HUES6 (cell line): ENCODE data around the gene DCDC2.
"Not testable (repeated sequence)": the region's sequence is repeated elsewhere in the genome, so short reads cannot be mapped to it uniquely, and the experiment has no call there.

Experiments
- H3K27ac ChIP-seq: 2 replicates; pipeline ENCODE4 v1.7.0; 2013; ENCODE audit warnings: low read depth, mild to moderate bottlenecking, low read length, inconsistent platforms
- H3K27me3 ChIP-seq: 2 replicates; pipeline ENCODE4 v1.6.1; 2013; ENCODE audit warnings: low read length; ENCODE audit not compliant: control insufficient read depth, insufficient read depth
- H3K36me3 ChIP-seq: 2 replicates; pipeline ENCODE4 v1.6.1; 2013; ENCODE audit warnings: low read length; ENCODE audit not compliant: control insufficient read depth, insufficient read depth
- H3K4me1 ChIP-seq: 2 replicates; pipeline ENCODE4 v1.6.1; 2013; ENCODE audit warnings: low read length; ENCODE audit not compliant: control insufficient read depth, insufficient read depth
- H3K4me3 ChIP-seq: 2 replicates; pipeline ENCODE4 v1.5.1; 2013; ENCODE audit warnings: low read depth, low read length
- H3K9ac ChIP-seq: one replicate; pipeline ENCODE4 v1.6.1; 2013; ENCODE audit warnings: mild to moderate bottlenecking, low read length
- H3K9me3 ChIP-seq: 2 replicates; pipeline ENCODE4 v1.6.1; 2013; ENCODE audit warnings: low read depth, low read length; ENCODE audit not compliant: control insufficient read depth, insufficient read depth

The DCDC2 gene

GRCh38 chr6:24357336-24358218 lies at the start of gene DCDC2:
Gene DCDC2, minus strand, starts transcription at chr6:24358059. Its CDS starts 309 bp downstream, at chr6:24357750.
- Histone ChIP-seq H3K4me3 (peak within 1 kb of the TSS; percentile 57), H3K9me3 (no peaks in the 10 kb centered on the region), H3K9ac (peak within 1 kb of the TSS; percentile 70), H3K27ac (no peak within 1 kb of the TSS), H3K36me3 (no peaks in the 10 kb centered on the region), H3K27me3 (peaks cover 25% of the 10 kb centered on the region), H3K4me1 (peaks cover 7% of the 10 kb centered on the region)

GRCh38 chr6:24405262-24405661 lies 47.4 kb upstream of the DCDC2 start:
- H3K27me3 ChIP-seq = no peaks in the 10 kb centered on the region
- H3K27ac ChIP-seq = peak overlapping the region; percentile 95; the same call in 1 of the 2 replicates
- peaks cover 62% of the 10 kb centered on the region for H3K36me3 ChIP-seq
- H3K9ac ChIP-seq = peak overlapping the region; percentile 79
- no peaks in the 10 kb centered on the region for H3K9me3 ChIP-seq
- H3K4me3 ChIP-seq = peak overlapping the region; percentile 98
- H3K4me1 ChIP-seq = peaks cover 27% of the 10 kb centered on the region

GRCh38 chr6:24403501-24403824 lies 45.6 kb upstream of the DCDC2 start:
- Histone ChIP-seq H3K27ac (peak overlapping the region; percentile 95), H3K27me3 (no peaks in the 10 kb centered on the region), H3K4me1 (peaks cover 34% of the 10 kb centered on the region), H3K4me3 (peak overlapping the region; percentile 98), H3K9me3 (no peaks in the 10 kb centered on the region; the same call in 1 of the 2 replicates), H3K9ac (peak overlapping the region; percentile 99), H3K36me3 (peaks cover 44% of the 10 kb centered on the region)

- peaks cover 1% of the 10 kb centered on the region; the same call in 1 of the 2 replicates for H3K9me3 ChIP-seq
- peak within 1 kb of the TSS; percentile 98 for H3K4me3 ChIP-seq
- peak within 1 kb of the TSS; percentile 99 for H3K9ac ChIP-seq
- peaks cover 38% of the 10 kb centered on the region for H3K36me3 ChIP-seq
- peaks cover 34% of the 10 kb centered on the region for H3K4me1 ChIP-seq
- no peaks in the 10 kb centered on the region for H3K27me3 ChIP-seq
- H3K27ac ChIP-seq = peak within 1 kb of the TSS; percentile 95
Observed at GRCh38 chr6:24402697-24403500, 45.0 kb upstream of the DCDC2 start, which contains the start of gene MRS2. Gene MRS2, plus strand, starts transcription at chr6:24402936. Its CDS starts 111 bp downstream, at chr6:24403047.

- Histone ChIP-seq H3K9me3 (peaks cover 16% of the 10 kb centered on the region), H3K4me1 (peaks cover 31% of the 10 kb centered on the region), H3K27ac (peak overlapping the region; percentile 95), H3K27me3 (no peaks in the 10 kb centered on the region), H3K36me3 (peaks cover 28% of the 10 kb centered on the region), H3K4me3 (peak overlapping the region; percentile 98), H3K9ac (peak overlapping the region; percentile 99)
Observed at GRCh38 chr6:24401458-24401857, 43.6 kb upstream of the DCDC2 start.

- Histone ChIP-seq H3K4me1 (peaks cover 30% of the 10 kb centered on the region), H3K9me3 (peaks cover 22% of the 10 kb centered on the region), H3K27ac (peak overlapping the region; percentile 99), H3K4me3 (peak overlapping the region; percentile 98), H3K9ac (peak overlapping the region; percentile 99), H3K36me3 (peaks cover 19% of the 10 kb centered on the region)
- not testable (repeated sequence) for H3K27me3 ChIP-seq
Observed at GRCh38 chr6:24400045-24401039, 42.5 kb upstream of the DCDC2 start.

- Histone ChIP-seq H3K27ac (no peak overlapping the region), H3K27me3 (no peaks in the 10 kb centered on the region), H3K36me3 (no peaks in the 10 kb centered on the region)
Observed at GRCh38 chr6:24397631-24398030, 39.8 kb upstream of the DCDC2 start.

GRCh38 chr6:24396824-24397223 lies 39.0 kb upstream of the DCDC2 start:
- H3K4me1 ChIP-seq = peaks cover 19% of the 10 kb centered on the region
- H3K9me3 ChIP-seq = peaks cover 25% of the 10 kb centered on the region
- no peaks in the 10 kb centered on the region for H3K27me3 ChIP-seq
- H3K9ac ChIP-seq = no peak overlapping the region
- H3K36me3 ChIP-seq = no peaks in the 10 kb centered on the region
- no peak overlapping the region for H3K4me3 ChIP-seq
- no peak overlapping the region for H3K27ac ChIP-seq

More at GRCh38 chr6:24397631-24398030, 39.8 kb upstream of the DCDC2 start:
- H3K9ac ChIP-seq = no peak overlapping the region
- H3K9me3 ChIP-seq = peaks cover 25% of the 10 kb centered on the region
- no peak overlapping the region for H3K4me3 ChIP-seq
- peaks cover 26% of the 10 kb centered on the region for H3K4me1 ChIP-seq

GRCh38 chr6:24394780-24395437 lies 37.0 kb upstream of the DCDC2 start:
- H3K9ac ChIP-seq = no peak overlapping the region
- H3K9me3 ChIP-seq = peaks cover 25% of the 10 kb centered on the region
- H3K4me3 ChIP-seq = no peak overlapping the region
- H3K27me3 ChIP-seq = no peaks in the 10 kb centered on the region
- H3K27ac ChIP-seq = no peak overlapping the region
- peaks cover 7% of the 10 kb centered on the region for H3K4me1 ChIP-seq
- no peaks in the 10 kb centered on the region for H3K36me3 ChIP-seq
